ENCODE measurements around the gene TMEM135.

Gene TMEM135

DNA sequence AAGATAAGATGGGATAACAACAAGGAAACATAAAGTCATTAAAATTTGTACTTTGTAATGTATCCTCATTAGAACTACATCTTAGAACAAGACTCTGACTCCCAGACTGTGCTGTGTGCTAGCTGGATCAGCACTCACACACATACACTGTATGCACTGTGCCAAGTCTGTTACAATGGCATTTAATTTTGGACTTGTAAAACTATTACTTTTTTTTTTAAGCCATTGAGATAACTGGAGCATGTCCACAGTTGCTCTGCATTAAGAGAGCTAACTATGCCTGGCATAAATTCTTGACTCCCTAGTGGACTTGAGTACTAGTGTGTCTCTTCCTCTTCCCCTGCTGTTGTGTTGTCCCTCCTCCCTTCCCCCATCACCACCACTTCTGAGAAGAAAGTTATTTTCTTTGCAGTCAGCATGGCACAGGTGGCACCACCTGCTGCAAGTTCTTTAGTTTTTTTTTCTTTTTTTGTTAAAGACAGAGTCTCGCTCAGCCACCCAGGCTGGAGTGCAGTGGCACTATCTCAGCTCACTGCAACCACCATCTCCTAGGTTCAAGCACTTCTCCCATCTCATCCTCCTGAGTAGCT, 268.6 kb downstream of the TMEM135 start:
- DNase-seq (ENCODE audit: low read depth): no peak

GRCh38 chr11:87307101-87307500, 269.4 kb downstream of the TMEM135 start:
- DNase-seq (ENCODE audit: low read depth): no peak

- no peak for DNase-seq (ENCODE audit: low read depth)
Observed at GRCh38 chr11:87315229-87315628, 277.5 kb downstream of the TMEM135 start.

GRCh38 chr11:87316491-87316890, 278.8 kb downstream of the TMEM135 start:
- DNase-seq (ENCODE audit: low read depth): no peak

GRCh38 chr11:87317441-87317840, 279.7 kb downstream of the TMEM135 start:
- no peak for DNase-seq (ENCODE audit: low read depth)

DNA sequence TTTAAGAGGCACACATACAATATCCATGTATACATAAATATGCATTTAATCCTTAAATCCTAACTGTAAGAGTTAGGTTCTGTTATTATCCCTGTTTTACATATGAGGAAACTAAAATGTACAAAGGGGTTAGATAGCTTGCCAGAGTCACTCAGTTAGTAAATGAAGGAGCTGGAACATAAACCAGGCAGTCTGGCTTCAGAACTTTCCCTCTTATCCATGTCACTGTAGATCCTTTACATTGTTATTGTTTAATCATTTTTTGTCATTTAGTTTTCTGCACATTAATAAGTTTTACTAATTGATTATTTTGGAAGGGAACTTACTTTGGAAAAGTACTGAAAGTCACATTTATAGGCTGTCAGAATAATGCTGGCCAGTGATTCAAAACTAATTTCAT, 282.4 kb downstream of the TMEM135 start:
- DNase-seq (ENCODE audit: low read depth): no peak

DNA sequence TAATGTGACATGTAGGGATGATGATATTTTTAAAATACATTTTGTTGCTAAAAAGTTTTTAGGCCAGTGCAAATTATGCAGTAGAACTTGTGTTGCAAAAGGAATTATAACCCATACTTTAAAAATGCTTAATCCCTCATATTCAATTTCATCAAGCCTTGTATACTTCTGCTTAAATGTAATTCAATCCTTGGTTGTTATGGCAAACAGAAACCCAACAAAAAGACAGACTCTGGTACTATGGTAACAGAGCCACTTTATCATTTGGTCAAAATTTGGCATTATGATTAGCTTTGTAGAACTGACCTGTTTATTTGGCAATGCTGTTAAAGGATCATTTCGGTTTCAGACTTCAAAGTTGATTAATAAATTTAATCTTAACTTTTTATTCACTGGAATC, 284.8 kb downstream of the TMEM135 start:
- no peak for DNase-seq (ENCODE audit: low read depth)

DNA sequence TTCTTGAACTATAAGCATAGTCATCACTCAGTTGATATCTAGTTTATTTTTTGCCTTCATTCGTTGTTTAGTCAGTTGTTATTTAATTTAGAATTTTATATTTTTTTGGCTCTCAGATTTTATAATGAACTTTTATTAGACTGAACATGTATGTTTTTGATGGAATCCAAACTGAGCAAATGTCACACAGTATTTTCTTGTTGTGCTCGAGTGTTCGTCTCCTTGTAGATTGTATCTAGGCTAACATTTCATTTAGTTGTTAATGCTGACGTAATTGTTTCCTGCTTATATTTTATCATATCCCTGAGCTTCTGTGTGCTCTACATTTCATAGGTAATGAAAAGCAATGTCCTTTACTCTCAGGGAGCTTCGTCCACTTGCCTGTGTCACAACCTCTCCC, 286.2 kb downstream of the TMEM135 start:
- no peak for DNase-seq (ENCODE audit: low read depth)

- no peak for DNase-seq (ENCODE audit: low read depth)
Observed at GRCh38 chr11:87324817-87325489, 287.2 kb downstream of the TMEM135 start.

DNA sequence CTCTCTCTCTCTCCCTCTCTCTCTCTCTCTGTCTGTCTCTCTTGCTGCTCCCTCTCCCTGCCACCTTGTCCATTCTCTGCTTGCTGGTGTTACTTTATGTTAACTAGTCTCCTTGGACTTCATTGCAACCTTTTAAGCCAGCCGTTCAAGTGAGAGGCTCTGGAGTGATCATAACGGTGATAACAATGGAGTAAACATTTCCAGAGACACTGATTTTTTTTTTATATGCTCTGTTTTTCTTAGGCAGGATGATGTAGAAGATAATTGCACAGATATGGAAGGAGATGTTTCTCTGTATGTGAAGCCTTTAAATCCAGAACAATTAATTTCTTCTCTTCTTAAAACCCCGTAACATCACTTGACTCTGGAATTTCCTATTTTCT, 287.7 kb downstream of the TMEM135 start:
- DNase-seq (ENCODE audit: low read depth): no peak

GRCh38 chr11:87326594-87326993, 288.9 kb downstream of the TMEM135 start:
- DNase-seq (ENCODE audit: low read depth): no peak

DNA sequence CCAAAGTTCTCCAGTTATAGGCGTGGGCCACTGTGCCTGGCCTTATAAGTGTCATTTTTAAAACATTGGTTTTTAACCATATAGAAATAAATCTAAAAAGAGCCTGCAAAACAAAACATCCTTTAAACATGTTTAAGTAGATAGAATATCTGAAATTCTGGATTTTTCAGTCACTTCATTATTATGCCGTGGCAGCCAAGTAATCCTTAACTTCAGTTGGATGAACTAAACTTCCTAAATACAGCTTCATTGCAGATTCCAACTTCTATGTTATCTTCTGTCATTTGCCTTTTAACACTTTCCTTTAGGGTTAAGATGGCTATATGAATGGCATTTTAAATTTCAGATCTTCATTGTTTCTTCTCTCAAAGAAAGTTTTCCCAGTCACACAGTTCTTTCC, 291.4 kb downstream of the TMEM135 start:
- no peak for DNase-seq (ENCODE audit: low read depth)

GRCh38 chr11:87330187-87330601, 292.5 kb downstream of the TMEM135 start:
- no peak for DNase-seq (ENCODE audit: low read depth)

GRCh38 chr11:87331273-87331672, 293.5 kb downstream of the TMEM135 start:
- no peak for DNase-seq (ENCODE audit: low read depth)

- DNase-seq (ENCODE audit: low read depth): no peak
Observed at GRCh38 chr11:87338046-87338639, 300.4 kb downstream of the TMEM135 start.

GRCh38 chr11:87339416-87339815, 301.7 kb downstream of the TMEM135 start:
- DNase-seq (ENCODE audit: low read depth): no peak

- DNase-seq (ENCODE audit: low read depth): no peak
Observed at GRCh38 chr11:87347441-87347840, 309.7 kb downstream of the TMEM135 start.

DNA sequence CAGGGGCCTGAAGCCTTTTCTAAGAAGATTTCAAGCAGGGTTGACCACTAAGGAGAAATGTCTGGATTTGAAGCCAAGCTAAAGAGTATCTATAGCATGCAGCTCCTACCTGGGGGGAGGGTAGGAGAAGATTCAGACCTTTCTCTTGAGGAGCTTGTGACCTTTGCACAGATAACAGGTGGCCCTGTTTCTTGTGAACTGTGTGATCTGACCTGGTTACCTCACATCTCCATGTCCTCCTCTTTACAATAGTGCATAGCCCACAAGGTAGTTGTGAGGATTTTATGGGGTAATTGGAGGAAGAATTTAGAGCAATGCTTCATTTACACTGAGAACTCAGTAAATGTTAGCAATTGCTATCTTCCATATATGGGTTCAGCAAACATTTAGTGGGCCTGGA, 310.1 kb downstream of the TMEM135 start:
- DNase-seq (ENCODE audit: low read depth): no peak

DNA sequence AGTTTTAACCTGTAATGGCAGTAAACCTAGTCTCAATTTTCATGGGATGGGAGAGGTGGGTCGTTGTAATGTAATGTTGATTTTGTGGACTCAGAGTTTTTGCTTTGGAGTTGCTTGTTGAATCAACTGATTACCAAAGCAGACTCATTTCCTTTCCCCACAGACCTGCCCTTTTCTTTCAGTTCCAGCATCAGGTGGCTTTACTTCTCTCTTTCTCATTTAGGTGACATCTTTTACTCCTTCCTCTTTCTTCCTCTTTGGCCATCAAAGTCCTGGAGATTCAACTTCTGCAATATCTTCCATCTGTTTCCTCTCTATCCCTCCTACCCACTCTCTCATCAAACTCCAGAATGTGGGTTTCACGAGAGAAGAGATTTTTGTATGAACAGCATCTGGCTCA, 313.9 kb downstream of the TMEM135 start:
- no peak for DNase-seq (ENCODE audit: low read depth)

DNA sequence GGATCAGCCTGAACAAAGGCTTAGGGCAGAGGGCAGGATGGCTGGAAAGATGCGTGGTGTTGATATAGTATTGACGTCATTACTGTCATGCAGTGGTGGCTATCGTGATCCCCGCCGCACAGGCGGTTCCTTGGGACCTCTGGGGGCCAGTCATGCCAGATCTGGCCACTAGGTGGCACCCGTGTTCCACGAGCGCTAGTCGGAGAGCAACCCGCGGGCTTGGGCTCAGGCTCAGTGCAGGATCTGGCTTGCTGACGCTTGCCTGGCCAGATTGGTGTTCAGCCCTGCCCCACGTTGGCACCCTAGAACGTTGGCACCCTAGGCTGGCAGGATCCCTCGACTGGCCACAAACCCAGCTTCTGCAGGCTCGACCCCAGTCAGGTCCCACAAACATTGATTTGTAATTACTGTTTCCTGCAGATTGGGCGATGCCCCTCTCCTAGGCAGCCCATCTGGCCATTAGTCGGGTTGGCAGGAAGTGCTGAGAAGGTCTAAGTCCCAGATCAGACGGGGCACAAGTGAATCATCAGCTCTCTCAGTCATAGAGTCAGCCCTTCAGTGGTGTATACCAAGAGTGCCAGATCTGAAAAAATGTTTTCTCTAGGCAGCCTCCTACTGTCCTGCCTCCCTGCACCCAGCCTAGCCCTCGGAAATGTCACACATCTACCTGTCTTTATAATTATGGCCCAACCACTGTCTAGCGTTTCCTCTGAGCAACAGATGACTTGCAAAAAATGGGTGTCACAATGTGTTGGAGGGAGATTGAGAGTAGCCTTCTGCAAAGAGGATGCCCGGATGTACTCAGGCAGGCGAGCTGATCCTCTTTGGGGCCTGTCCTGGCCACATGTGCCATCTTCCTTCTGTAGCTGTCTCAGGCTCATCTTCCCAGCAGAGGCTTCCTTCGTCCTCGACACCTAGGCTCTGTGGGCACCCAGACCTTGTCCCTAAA, 315.3 kb downstream of the TMEM135 start:
- peak; percentile 70 for DNase-seq (ENCODE audit: low read depth)

DNA sequence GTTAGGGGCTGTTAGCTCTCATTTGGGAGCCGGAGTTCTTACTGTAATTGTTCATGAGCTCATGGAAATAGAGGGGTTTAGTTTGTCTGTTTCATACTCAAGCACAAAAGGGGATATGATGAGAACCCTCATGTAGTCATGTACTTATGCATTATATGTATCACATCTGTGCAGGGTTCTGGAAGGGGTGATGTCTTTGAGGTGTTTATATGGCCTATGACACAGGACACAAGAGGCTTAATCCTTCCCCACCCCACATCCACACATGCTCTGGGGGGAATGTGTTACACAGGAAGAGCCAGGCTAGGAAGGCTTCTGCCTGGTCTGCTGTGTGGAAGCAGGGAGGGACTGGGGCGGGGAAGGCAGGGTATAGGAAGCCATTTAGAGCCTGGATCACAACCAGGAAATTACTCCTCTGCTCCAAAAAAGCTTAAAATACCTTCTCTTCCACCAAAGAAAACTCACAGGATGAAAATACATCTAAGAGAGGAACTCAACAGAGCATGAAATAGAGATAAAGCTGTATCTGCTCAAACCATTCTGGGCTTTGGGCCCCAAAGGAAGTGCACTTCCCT, 316.1 kb downstream of the TMEM135 start:
- no peak for DNase-seq (ENCODE audit: low read depth)

- no peak for DNase-seq (ENCODE audit: low read depth)
Observed at GRCh38 chr11:87355596-87355995, 317.9 kb downstream of the TMEM135 start.

Measured in stimulated activated CD4-positive, alpha-beta T cell treated with anti-CD3 and anti-CD28 coated beads, Interleukin-2, amount 100 ng/mL, for 4 hours (primary cell).